Heart right ventricle (tissue), 16 donors: ENCODE measurements around the gene GJA4. TPM values are rescaled to one million over a fixed set of nuclear protein-coding genes. Genes with fewer than 3 reads are reported as not detected.

Experiments used
- ATAC-seq, 8 donors: fragments of 200-7000 bp; cut with Tn5 transposase; one replicate each; pipeline ENCODE4 v1.9.1; 2020; ENCODE audit warnings: mild to moderate bottlenecking in 8 of 8, moderate library complexity in 8 of 8, moderate number of reproducible peaks in 1 of 8
- DNase-seq, 2 donors: peaks; one replicate each; pipeline ENCODE4 v3.0.0-alpha.2; 2020
- H3K27ac ChIP-seq, 10 donors: fragments of 200-600 bp; sonication (generic) in 2 of 10; one replicate each; pipeline versions ENCODE4 v1.5.0 to v1.8.0; 2020 to 2022; ENCODE audit warnings: mild to moderate bottlenecking in 3 of 10
- H3K27me3 ChIP-seq, 7 donors: fragments of 200-600 bp; one replicate each; pipeline ENCODE4 v1.8.0; 2021 to 2022; ENCODE audit warnings: mild to moderate bottlenecking in 2 of 7
- H3K36me3 ChIP-seq, 9 donors: fragments of 200-600 bp; sonication (generic) in 1 of 9; one replicate each; pipeline versions ENCODE4 v1.5.0 to v1.8.0; 2020 to 2022; ENCODE audit warnings: mild to moderate bottlenecking in 2 of 9
- H3K4me1 ChIP-seq, 9 donors: fragments of 200-600 bp; sonication (generic) in 1 of 9; one replicate each; pipeline versions ENCODE4 v1.5.0 to v1.8.0; 2020 to 2022; ENCODE audit warnings: mild to moderate bottlenecking in 4 of 9
- H3K4me3 ChIP-seq, 10 donors: fragments of 200-600 bp; sonication (generic) in 2 of 10; one replicate each; pipeline versions ENCODE4 v1.5.0 to v1.8.0; 2020 to 2022; ENCODE audit warnings: mild to moderate bottlenecking in 7 of 10, moderate library complexity in 2 of 10
- H3K9me3 ChIP-seq, 11 donors: fragments of 200-600 bp in 10 of 11; sonication (generic) in 2 of 11; one replicate each; pipeline versions ENCODE4 v1.5.0 to v1.8.0; 2013 to 2022; ENCODE audit warnings: mild to moderate bottlenecking in 2 of 11, control low read depth in 1 of 11, moderate library complexity in 1 of 11
- CTCF ChIP-seq, 9 donors: fragments of 200-600 bp; sonication (generic) in 2 of 9; IDR thresholded peaks; one replicate each; pipeline versions ENCODE4 v1.5.0 to v1.8.0; 2021 to 2022; ENCODE audit warnings: antibody characterized with exemption in 9 of 9, mild to moderate bottlenecking in 5 of 9, moderate library complexity in 1 of 9
- WGBS, 2 donors: extraction: QIAGEN DNeasy Blood & Tissue Kit; methylation state at CpG; one replicate each; pipeline ENCODE4 v1.1.7; 2013; ENCODE audit warnings: inconsistent platforms in 1 of 2; 5-methylcytosine and 5-hydroxymethylcytosine counted together
- intact Hi-C, 10 donors: fragments of 100-400 bp; cut with DNase I; formaldehyde crosslinking; loops; one replicate each; pipeline versions ENCODE4 v1.11.1 to v1.14.2; 2022
- polyA plus RNA-seq, 2 donors: library from polyadenylated mRNA; stranded (reverse); fragments of 200-250 nt; gene quantifications; one replicate each; pipeline ENCODE4 v1.2.3, GENCODE V29; 2013
- total RNA-seq, 10 donors: library from RNA; stranded (reverse); fragmentation: NEBNext Ultra II Directional in 3 of 10; extraction: Animal tissue kit (Norgen Biotek cat#: 25700) in 3 of 10; gene quantifications; one replicate each; pipeline versions ENCODE4 v1.2.1 to v1.2.4, GENCODE V29; 2021 to 2023
- donor health status: Arrhythmogenic right ventricular cardiomyopathy.
- donor health status: ischemic (EF 13 %, LVEDD 7.1; RV severe dilation, severe dysfunction).
- donor health status: healthy with polysubstance abuse.
- donor health status: DM: no; HTN: yes; CAD: no.
- donor health status: DM: no; HTN: no; CAD: no.
- donor health status: ischemic (EF 25% LVEDD 6.9; RV normal size, moderate dysfunction).
- donor health status: ischemic (EF 25% LVEDD 5.7; RV mildly dilated, moderate dysfunction).
- donor health status: healthy.
- donor health status: DM: yes; HTN: yes; CAD: no.
- donor health status: Ischemic cardiomyopathy.
- donor health status: ischemic (EF 35%, LVEDD 5.7; RV mildly dilated, moderate dysfunction).
- donor health status: nonischemic (EF 11% LVEDD 7.7; RV severe dilation, severe dysfunction).
- donor health status: DM: yes; HTN: yes; CAD: no.
- donor health status: PGD.
- donor health status: ischemic (EF 29% LVEDD 5.4; RV normal size, mild dysfunction).
- donor health status: nonischemic (EF 23%, LVEDD 6.1; RV moderate dilation, normal function).

The GJA4 gene
- total and polyA plus RNA-seq, 12 donors, result 9.0 to 50.1 (median 22.7) TPM

GRCh38 chr1:34781844-34782391 is 10.9 kb upstream of the GJA4 start:
- Histone ChIP-seq H3K9me3 (no peaks in the 10 kb centered on the region), H3K27me3 (peaks cover 18 to 62% (median 49%) of the 10 kb centered on the region in 7 donors), H3K4me3 (peak overlapping the region in 6 of 10 donors; percentile 16 to 43 (median 22)), H3K27ac (no peak overlapping the region), H3K36me3 (no peaks in the 10 kb centered on the region), H3K4me1 (peaks cover 0 to 19% (median 16%) of the 10 kb centered on the region in 9 donors)
- DNase-seq (no peak), ATAC-seq (no peak)
- 6 to 9% methylated on average over 18 of the region's 18 CpGs for WGBS, 2 donors
- TF ChIP-seq CTCF (IDR thresholded peaks at IDR 0.05), result no peak
- intact Hi-C loops, result no loop called here

GRCh38 chr1:34784751-34785221 is 8.0 kb upstream of the GJA4 start:
- Histone ChIP-seq H3K4me1 (peaks cover 6 to 39% (median 25%) of the 10 kb centered on the region in 9 donors), H3K9me3 (no peaks in the 10 kb centered on the region), H3K4me3 (no peak overlapping the region), H3K27ac (no peak overlapping the region), H3K27me3 (peaks cover 18 to 39% (median 32%) of the 10 kb centered on the region in 7 donors), H3K36me3 (no peaks in the 10 kb centered on the region)
- intact Hi-C loops, result loop anchor here in 5 of 10 donors (5.0 kb wide), 4 partner anchors 68 to 203 kb away; partner anchors contain the start of gene TMEM35B (in 1 of the 5)
- no peak for TF ChIP-seq CTCF (IDR thresholded peaks at IDR 0.05)
- DNase-seq (no peak), ATAC-seq (no peak)
- WGBS, 2 donors, result 89 to 92% methylated on average over 28 of the region's 28 CpGs

DNA sequence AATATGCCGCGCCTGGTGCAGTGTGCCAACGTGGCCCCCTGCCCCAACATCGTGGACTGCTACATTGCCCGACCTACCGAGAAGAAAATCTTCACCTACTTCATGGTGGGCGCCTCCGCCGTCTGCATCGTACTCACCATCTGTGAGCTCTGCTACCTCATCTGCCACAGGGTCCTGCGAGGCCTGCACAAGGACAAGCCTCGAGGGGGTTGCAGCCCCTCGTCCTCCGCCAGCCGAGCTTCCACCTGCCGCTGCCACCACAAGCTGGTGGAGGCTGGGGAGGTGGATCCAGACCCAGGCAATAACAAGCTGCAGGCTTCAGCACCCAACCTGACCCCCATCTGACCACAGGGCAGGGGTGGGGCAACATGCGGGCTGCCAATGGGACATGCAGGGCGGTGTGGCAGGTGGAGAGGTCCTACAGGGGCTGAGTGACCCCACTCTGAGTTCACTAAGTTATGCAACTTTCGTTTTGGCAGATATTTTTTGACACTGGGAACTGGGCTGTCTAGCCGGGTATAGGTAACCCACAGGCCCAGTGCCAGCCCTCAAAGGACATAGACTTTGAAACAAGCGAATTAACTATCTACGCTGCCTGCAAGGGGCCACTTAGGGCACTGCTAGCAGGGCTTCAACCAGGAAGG is 7.4 kb upstream of the GJA4 start:
- Histone ChIP-seq H3K27me3 (peaks cover 18 to 33% (median 27%) of the 10 kb centered on the region in 7 donors), H3K36me3 (no peaks in the 10 kb centered on the region), H3K4me3 (no peak overlapping the region), H3K4me1 (peaks cover 8 to 40% (median 25%) of the 10 kb centered on the region in 9 donors), H3K9me3 (no peaks in the 10 kb centered on the region), H3K27ac (no peak overlapping the region)
- no peak for ATAC-seq
- intact Hi-C loops, result loop anchor here in 5 of 10 donors (5.0 kb wide), 4 partner anchors 67 to 202 kb away; partner anchors contain the start of gene TMEM35B (in 1 of the 5)
- WGBS, 2 donors, result 84 to 87% methylated on average over 22 of the region's 22 CpGs
- no peak for DNase-seq
- no peak for TF ChIP-seq CTCF (IDR thresholded peaks at IDR 0.05)

DNA sequence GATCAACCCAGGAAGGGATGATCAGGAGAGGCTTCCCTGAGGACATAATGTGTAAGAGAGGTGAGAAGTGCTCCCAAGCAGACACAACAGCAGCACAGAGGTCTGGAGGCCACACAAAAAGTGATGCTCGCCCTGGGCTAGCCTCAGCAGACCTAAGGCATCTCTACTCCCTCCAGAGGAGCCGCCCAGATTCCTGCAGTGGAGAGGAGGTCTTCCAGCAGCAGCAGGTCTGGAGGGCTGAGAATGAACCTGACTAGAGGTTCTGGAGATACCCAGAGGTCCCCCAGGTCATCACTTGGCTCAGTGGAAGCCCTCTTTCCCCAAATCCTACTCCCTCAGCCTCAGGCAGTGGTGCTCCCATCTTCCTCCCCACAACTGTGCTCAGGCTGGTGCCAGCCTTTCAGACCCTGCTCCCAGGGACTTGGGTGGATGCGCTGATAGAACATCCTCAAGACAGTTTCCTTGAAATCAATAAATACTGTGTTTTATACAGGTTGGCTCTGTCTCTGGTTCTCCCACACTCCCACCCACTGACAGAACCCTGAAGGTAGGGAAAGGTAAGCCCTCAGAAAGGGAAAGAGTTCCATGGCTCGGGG is 6.8 kb upstream of the GJA4 start:
- no peak for TF ChIP-seq CTCF (IDR thresholded peaks at IDR 0.05)
- Histone ChIP-seq H3K4me3 (no peak overlapping the region), H3K27me3 (peaks cover 17 to 27% (median 21%) of the 10 kb centered on the region in 7 donors), H3K4me1 (peaks cover 8 to 43% (median 23%) of the 10 kb centered on the region in 9 donors), H3K36me3 (no peaks in the 10 kb centered on the region), H3K27ac (no peak overlapping the region), H3K9me3 (no peaks in the 10 kb centered on the region)
- ATAC-seq (peak in 1 of 8 donors; percentile 1), DNase-seq (no peak)
- intact Hi-C loops, result loop anchor here (1.0 to 5.0 kb wide), 8 partner anchors 65 to 201 kb away; partner anchors contain the start of gene TMEM35B (in 1 of the 10)
- 68 to 72% methylated on average over 4 of the region's 4 CpGs for WGBS, 2 donors
